Natural killer cell (primary cell): ENCODE results near the gene CD1D. TPM values are rescaled to one million over a fixed set of nuclear protein-coding genes. Genes with fewer than 3 reads are reported as not detected.
A peak's percentile ranks its signal among the peaks of the same experiment; 100 is the strongest.

Source experiments
- ATAC-seq, 3 donors: fragments of 150-1000 bp in 2 of 3; fragments of 200-7000 bp in 1 of 3; cut with Tn5 transposase; 1 replicate in 1 of 3; 2 replicates in 2 of 3; pipeline ENCODE4 v1.10.0; 2021; ENCODE audit warnings: mild to moderate bottlenecking in 2 of 3, moderate library complexity in 2 of 3
- DNase-seq, 2 donors: peaks; one replicate each; pipeline versions ENCODE4 v3.0.0 to v3.0.0-alpha.2; 2013 to 2021; ENCODE audit warnings: mixed read lengths in 1 of 2
- H3K27ac ChIP-seq: one replicate; pipeline ENCODE4 v1.5.1; 2013; ENCODE audit warnings: mild to moderate bottlenecking, low read length
- H3K27me3 ChIP-seq: one replicate; pipeline ENCODE4 v1.6.1; 2013; ENCODE audit warnings: low read length; ENCODE audit not compliant: control insufficient read depth, insufficient read depth
- H3K36me3 ChIP-seq: one replicate; pipeline ENCODE4 v1.6.1; 2013; ENCODE audit warnings: low read length; ENCODE audit not compliant: control insufficient read depth, insufficient read depth
- H3K4me1 ChIP-seq: one replicate; pipeline ENCODE4 v1.6.1; 2013; ENCODE audit warnings: low read length; ENCODE audit not compliant: control insufficient read depth, insufficient read depth
- H3K4me3 ChIP-seq: one replicate; pipeline ENCODE4 v1.5.1; 2013; ENCODE audit warnings: low read length
- H3K9me3 ChIP-seq: one replicate; pipeline ENCODE4 v1.6.1; 2013; ENCODE audit warnings: low read length; ENCODE audit not compliant: control insufficient read depth, insufficient read depth
- H3K27ac Mint-ChIP-seq, 2 donors: one replicate each; pipeline ENCODE4 v1.8.0; 2022; ENCODE audit warnings: mild to moderate bottlenecking in 2 of 2, mixed read lengths in 2 of 2, moderate library complexity in 1 of 2
- H3K27me3 Mint-ChIP-seq, 2 donors: one replicate each; pipeline ENCODE4 v1.8.0; 2022; ENCODE audit warnings: low read depth in 2 of 2, mixed read lengths in 2 of 2
- H3K36me3 Mint-ChIP-seq: one replicate; pipeline ENCODE4 v1.8.0; 2022; ENCODE audit warnings: mixed read lengths
- H3K4me1 Mint-ChIP-seq, 2 donors: one replicate each; pipeline ENCODE4 v1.8.0; 2022; ENCODE audit warnings: mixed read lengths in 2 of 2
- H3K4me3 Mint-ChIP-seq: one replicate; pipeline ENCODE4 v1.8.0; 2022; ENCODE audit warnings: mild to moderate bottlenecking, moderate library complexity, mixed read lengths
- H3K9me3 Mint-ChIP-seq, 2 donors: one replicate each; pipeline ENCODE4 v1.8.0; 2022; ENCODE audit warnings: mixed read lengths in 2 of 2
- CTCF ChIP-seq: fragments of 200-600 bp; IDR thresholded peaks from one replicate; pipeline ENCODE4 v1.8.0; 2022; ENCODE audit warnings: antibody characterized with exemption
- WGBS: methylation state at CpG from one replicate; pipeline ENCODE4 v1.1.7; 2013; ENCODE audit warnings: missing lambda C conversion rate; ENCODE audit not compliant: insufficient coverage; 5-methylcytosine and 5-hydroxymethylcytosine counted together
- intact Hi-C: fragments of 100-400 bp; cut with micrococcal nuclease; formaldehyde crosslinking; loops from one replicate; pipeline ENCODE4 v1.14.2; 2022
- total RNA-seq, 4 donors: library from RNA; stranded (reverse); fragments of 120-200 nt in 1 of 4; gene quantifications; one replicate each; pipeline versions ENCODE4 v1.2.3 to v1.2.4, GENCODE V29; 2013 to 2022

CD1D gene
- total RNA-seq, 3 donors from 2014 or later (not counting 1 experiment from before 2014, with no cell fraction given): 0.48 to 1.5 (median 0.52) TPM

- H3K4me3 Mint-ChIP-seq: no peak overlapping the region
- intact Hi-C loops: no loop called here
- Histone ChIP-seq H3K4me1 (peaks cover 12% of the 10 kb centered on the region), H3K27ac (no peak overlapping the region), H3K36me3 (no peaks in the 10 kb centered on the region), H3K4me3 (no peak overlapping the region), H3K27me3 (no peaks in the 10 kb centered on the region), H3K9me3 (no peaks in the 10 kb centered on the region)
- H3K36me3 Mint-ChIP-seq: no peaks in the 10 kb centered on the region
- H3K9me3 Mint-ChIP-seq: no peaks in the 10 kb centered on the region
- H3K27me3 Mint-ChIP-seq: peaks cover 0 to 2% of the 10 kb centered on the region in 2 donors
- ATAC-seq: no peak
- H3K27ac Mint-ChIP-seq: no peak overlapping the region
- H3K4me1 Mint-ChIP-seq: peaks cover 22 to 30% of the 10 kb centered on the region in 2 donors
- no peak for TF ChIP-seq CTCF
- no peak for DNase-seq
Observed at GRCh38 chr1:158145173-158145719, 35.4 kb upstream of the CD1D start.

GRCh38 chr1:158146165-158146564 is 34.5 kb upstream of the CD1D start:
- no peak for TF ChIP-seq CTCF
- no peaks in the 10 kb centered on the region for H3K9me3 ChIP-seq
- ATAC-seq (no peak), DNase-seq (no peak)
- WGBS: 98% methylated on average over 5 of the region's 6 CpGs
- no peak overlapping the region for H3K27ac Mint-ChIP-seq
- intact Hi-C loops: no loop called here
- H3K4me1 ChIP-seq: peaks cover 17% of the 10 kb centered on the region
- no peak overlapping the region for H3K4me3 Mint-ChIP-seq
- no peaks in the 10 kb centered on the region for H3K9me3 Mint-ChIP-seq
- no peak overlapping the region for H3K27ac ChIP-seq
- H3K36me3 ChIP-seq: no peaks in the 10 kb centered on the region
- peaks cover 30 to 35% of the 10 kb centered on the region in 2 donors for H3K4me1 Mint-ChIP-seq
- no peak overlapping the region for H3K4me3 ChIP-seq
- no peaks in the 10 kb centered on the region for H3K36me3 Mint-ChIP-seq
- H3K27me3 ChIP-seq: no peaks in the 10 kb centered on the region
- H3K27me3 Mint-ChIP-seq: no peaks in the 10 kb centered on the region

GRCh38 chr1:158146739-158147138 is 34.0 kb upstream of the CD1D start:
- H3K9me3 ChIP-seq: no peaks in the 10 kb centered on the region
- intact Hi-C loops: no loop called here
- Mint-ChIP-seq H3K27ac (peak overlapping the region in 1 of 2 donors; percentile 35), H3K36me3 (no peaks in the 10 kb centered on the region), H3K4me3 (no peak overlapping the region), H3K9me3 (no peaks in the 10 kb centered on the region), H3K4me1 (peaks cover 30 to 35% of the 10 kb centered on the region in 2 donors), H3K27me3 (no peaks in the 10 kb centered on the region)
- WGBS: 95% methylated on average over 1 of the region's 2 CpGs
- H3K36me3 ChIP-seq: no peaks in the 10 kb centered on the region
- TF ChIP-seq CTCF: no peak
- DNase-seq: no peak
- H3K27ac ChIP-seq: no peak overlapping the region
- peaks cover 17% of the 10 kb centered on the region for H3K4me1 ChIP-seq
- no peak overlapping the region for H3K4me3 ChIP-seq
- H3K27me3 ChIP-seq: no peaks in the 10 kb centered on the region
- no peak for ATAC-seq

GRCh38 chr1:158147401-158147800 is 33.3 kb upstream of the CD1D start:
- intact Hi-C loops: no loop called here
- Mint-ChIP-seq H3K36me3 (no peaks in the 10 kb centered on the region), H3K27ac (peak overlapping the region in 1 of 2 donors; percentile 35)

More at GRCh38 chr1:158147401-158147800, 33.3 kb upstream of the CD1D start:
- Mint-ChIP-seq H3K4me3 (peak overlapping the region; percentile 25), H3K27me3 (peaks cover 0 to under 1% of the 10 kb centered on the region in 2 donors), H3K9me3 (no peaks in the 10 kb centered on the region), H3K4me1 (peaks cover 30 to 35% of the 10 kb centered on the region in 2 donors)
- Histone ChIP-seq H3K9me3 (no peaks in the 10 kb centered on the region), H3K36me3 (no peaks in the 10 kb centered on the region), H3K27me3 (no peaks in the 10 kb centered on the region), H3K4me1 (peaks cover 17% of the 10 kb centered on the region), H3K4me3 (no peak overlapping the region), H3K27ac (no peak overlapping the region)
- 64% methylated on average over 2 of the region's 2 CpGs for WGBS
- ATAC-seq (no peak), DNase-seq (no peak)
- no peak for TF ChIP-seq CTCF
